OCI-LY7 (cell line): ENCODE results near the gene BMP8A. TPM values are rescaled to one million over a fixed set of nuclear protein-coding genes. Genes with fewer than 3 reads are reported as not detected.
"Not testable (repeated sequence)": the region's sequence is repeated elsewhere in the genome, so short reads cannot be mapped to it uniquely, and the experiment has no call there.

Experiments
- BruUV-seq: library from RNA; stranded (reverse); fragments of 400-500 nt; replicated peaks from 2 replicates; lab custom pipeline; 2021; lab: Mats Ljungman, UMichigan
- CTCF ChIA-PET: fragments of 300-600 bp; sonication (Branson Sonifier 250); formaldehyde crosslinking; loops from one replicate; lab custom pipeline; 2022; ENCODE audit warnings: antibody characterized with exemption; ENCODE audit not compliant: unreplicated experiment; lab: Charles Lee
- POLR2A ChIA-PET: fragments of 300-600 bp; sonication (Branson Sonifier 250); formaldehyde crosslinking; loops from one replicate; lab custom pipeline; 2022; ENCODE audit warnings: antibody characterized with exemption; lab: Charles Lee
- DNase-seq: peaks from one replicate; pipeline ENCODE4 v3.0.0-alpha.2; 2015; ENCODE audit warnings: low spot score
- H2AFZ ChIP-seq: fragments of 200-600 bp; sonication (generic), shearing (Covaris generic); 2 replicates; pipeline ENCODE4 v1.6.1; 2014; ENCODE audit warnings: mild to moderate bottlenecking, antibody characterized with exemption, low read length, moderate library complexity
- H3K27ac ChIP-seq: fragments of 200-600 bp; sonication (generic); 2 replicates; pipeline ENCODE4 v1.5.1; 2014; ENCODE audit warnings: mixed run types, low read depth, mild to moderate bottlenecking, moderate library complexity, low read length, inconsistent platforms; ENCODE audit not compliant: poor library complexity, severe bottlenecking
- H3K36me3 ChIP-seq: fragments of 200-600 bp; sonication (generic); 2 replicates; pipeline ENCODE4 v1.6.1; 2014; ENCODE audit warnings: mild to moderate bottlenecking, antibody characterized with exemption, low read length, moderate library complexity, mixed read lengths; ENCODE audit not compliant: insufficient read depth
- H3K4me1 ChIP-seq: fragments of 200-600 bp; sonication (generic); 2 replicates; pipeline ENCODE4 v1.5.1; 2014; ENCODE audit warnings: mild to moderate bottlenecking, low read length; ENCODE audit not compliant: insufficient read depth, poor library complexity, severe bottlenecking
- H3K4me2 ChIP-seq: fragments of 200-600 bp; sonication (generic); 2 replicates; pipeline ENCODE4 v1.6.1; 2014; ENCODE audit warnings: mild to moderate bottlenecking, low read length
- H3K4me3 ChIP-seq: fragments of 200-600 bp; sonication (generic); 2 replicates; pipeline ENCODE4 v1.5.1; 2014; ENCODE audit warnings: mild to moderate bottlenecking, low read depth, low read length; ENCODE audit not compliant: poor library complexity, severe bottlenecking
- H3K79me2 ChIP-seq: fragments of 200-600 bp; sonication (generic); 2 replicates; pipeline ENCODE4 v1.6.1; 2016; ENCODE audit warnings: low read depth, mild to moderate bottlenecking, low read length, moderate library complexity, mixed read lengths; ENCODE audit not compliant: insufficient read depth
- H3K9me2 ChIP-seq: fragments of 200-600 bp; sonication (generic); 2 replicates; pipeline ENCODE4 v1.6.1; 2016; ENCODE audit warnings: mild to moderate bottlenecking, low read length, mixed read lengths; ENCODE audit not compliant: insufficient read depth
- H3K9me3 ChIP-seq: fragments of 200-600 bp; sonication (generic); 2 replicates; pipeline ENCODE4 v1.6.1; 2014; ENCODE audit warnings: mild to moderate bottlenecking, mixed run types, low read length, mixed read lengths
- H4K20me1 ChIP-seq: fragments of 200-600 bp; sonication (generic); 2 replicates; pipeline ENCODE4 v1.6.1; 2014; ENCODE audit warnings: mild to moderate bottlenecking, antibody characterized with exemption, low read length, moderate library complexity, mixed read lengths; ENCODE audit not compliant: insufficient read depth
- CTCF ChIP-seq: fragments of 200-600 bp; sonication (generic); conservative IDR thresholded peaks from 2 replicates; pipeline ENCODE4 v1.5.1; 2014; ENCODE audit warnings: mild to moderate bottlenecking, antibody characterized with exemption, low read length, moderate library complexity, mixed read lengths
- EZH2phosphoT487 ChIP-seq: fragments of 200-600 bp; sonication (generic); IDR thresholded peaks from 2 replicates; pipeline ENCODE4 v1.6.1; 2018; ENCODE audit warnings: low read depth, borderline replicate concordance, mild to moderate bottlenecking, mixed run types, antibody characterized with exemption, low read length, moderate library complexity, mixed read lengths
- intact Hi-C: fragments of 100-400 bp; cut with micrococcal nuclease; formaldehyde crosslinking; loops from one replicate; pipeline ENCODE4 v1.10.0; 2022; ENCODE audit not compliant: unreplicated experiment
- total RNA-seq, 2 experiments: library from RNA; depleted of rRNA in 1 of 2; stranded (reverse); fragments of >200 nt in 1 of 2; shearing (Covaris generic) in 1 of 2; gene quantifications; 2 replicates each; pipeline ENCODE4 v1.2.3, GENCODE V29; 2014 to 2022

The BMP8A gene
- total RNA-seq, 2 experiments from 2014 or later = 0.32 to 0.44 TPM

DNA sequence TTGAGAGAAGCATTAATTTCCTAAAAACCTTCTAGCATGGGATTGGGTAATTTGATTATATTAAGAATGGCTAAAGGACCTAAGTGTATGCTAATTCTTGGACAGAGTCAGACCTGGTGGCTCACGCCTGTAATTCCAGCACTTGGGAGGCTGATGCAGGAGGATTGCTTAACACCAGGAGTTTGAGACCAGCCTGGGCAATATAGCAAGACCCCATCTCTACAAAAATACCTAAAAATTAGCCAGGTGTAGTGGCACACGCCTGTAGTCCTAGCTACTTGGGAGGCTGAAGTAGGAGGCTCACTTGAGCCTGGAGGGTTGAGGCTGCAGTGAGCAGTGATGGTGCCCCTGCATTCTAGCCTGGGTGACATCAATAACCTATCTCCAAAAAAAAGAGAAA lies 45.9 kb upstream of the BMP8A start:
- H3K79me2 ChIP-seq = no peaks in the 10 kb centered on the region
- no TSS peak for BruUV-seq
- no peaks in the 10 kb centered on the region for H4K20me1 ChIP-seq
- H3K4me2 ChIP-seq = no peak overlapping the region
- no peak overlapping the region for H3K4me3 ChIP-seq
- no peaks in the 10 kb centered on the region for H3K4me1 ChIP-seq
- no peak for DNase-seq
- H3K9me3 ChIP-seq = no peaks in the 10 kb centered on the region
- H3K27ac ChIP-seq = no peak overlapping the region
- POLR2A ChIA-PET = interaction anchor here (0.8 kb wide), 1 partner anchor 13 kb away, joined by 4 read pairs; no protein-coding TSS in a partner anchor
- intact Hi-C loops = no loop called here
- H3K9me2 ChIP-seq = no peaks in the 10 kb centered on the region
- no peak for TF ChIP-seq EZH2phosphoT487
- TF ChIP-seq CTCF = no peak
- peaks cover 89% of the 10 kb centered on the region for H3K36me3 ChIP-seq
- CTCF ChIA-PET = no interaction called here
- no peak overlapping the region for H2AFZ ChIP-seq

DNA sequence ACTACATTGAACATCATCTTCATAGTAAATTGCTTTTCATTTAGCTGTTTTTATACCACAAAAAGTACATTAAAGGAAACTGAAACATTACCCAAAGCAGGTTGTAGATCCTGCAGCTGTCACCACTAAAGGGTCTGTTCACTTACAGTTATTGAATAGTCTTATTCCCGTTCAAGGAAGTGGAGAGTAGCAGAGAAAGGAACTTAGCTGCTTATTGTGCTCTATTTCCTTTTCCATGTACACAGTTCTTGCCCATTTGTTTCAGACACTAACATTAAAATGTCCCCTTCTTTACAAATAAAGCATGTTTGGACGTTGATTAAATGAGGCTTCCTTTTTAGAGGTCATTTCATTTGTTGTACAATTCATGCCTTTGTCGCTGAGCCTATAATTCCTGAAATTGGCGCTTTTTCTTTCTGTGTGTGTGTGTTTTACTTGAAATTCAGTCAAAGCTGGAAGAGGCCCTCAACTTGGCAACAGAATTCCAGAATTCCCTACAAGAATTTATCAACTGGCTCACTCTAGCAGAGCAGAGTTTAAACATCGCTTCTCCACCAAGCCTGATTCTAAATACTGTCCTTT lies 44.4 kb upstream of the BMP8A start:
- CTCF ChIA-PET = no interaction called here
- Histone ChIP-seq H4K20me1 (no peaks in the 10 kb centered on the region), H3K27ac (no peak overlapping the region), H3K4me1 (no peaks in the 10 kb centered on the region), H3K79me2 (no peaks in the 10 kb centered on the region), H2AFZ (no peak overlapping the region), H3K36me3 (peaks cover 90% of the 10 kb centered on the region), H3K9me3 (no peaks in the 10 kb centered on the region), H3K4me3 (no peak overlapping the region), H3K9me2 (no peaks in the 10 kb centered on the region), H3K4me2 (no peak overlapping the region)
- TF ChIP-seq EZH2phosphoT487 = no peak
- TF ChIP-seq CTCF = no peak
- no peak for DNase-seq
- intact Hi-C loops = no loop called here
- BruUV-seq = no TSS peak
- POLR2A ChIA-PET = no interaction called here

GRCh38 chr1:39450041-39450440 lies 41.4 kb upstream of the BMP8A start:
- POLR2A ChIA-PET = interaction anchor here (0.6 kb wide), 3 partner anchors 23 to 611 kb away, joined by 3 read pairs; no protein-coding TSS in a partner anchor
- H3K27ac ChIP-seq, CTCF ChIA-PET, H3K4me2 ChIP-seq, H3K79me2 ChIP-seq, H3K4me3 ChIP-seq, H3K9me2 ChIP-seq, DNase-seq, intact Hi-C loops, H3K9me3 ChIP-seq, BruUV-seq, H2AFZ ChIP-seq, H4K20me1 ChIP-seq, H3K4me1 ChIP-seq: not testable (repeated sequence)
- H3K36me3 ChIP-seq = peaks cover 94% of the 10 kb centered on the region
